HCT116 (cell line): ENCODE measurements around the gene CCL18.

ENCODE experiments used
- CEBPB ChIP-seq: IDR thresholded peaks from 2 replicates; pipeline ENCODE4 v1.6.1; 2012; ENCODE audit warnings: low read depth
- EGR1 ChIP-seq: IDR thresholded peaks from 2 replicates; pipeline ENCODE4 v1.6.1; 2012; ENCODE audit warnings: low read depth
- EZH2 ChIP-seq: fragments of 200-600 bp; sonication (generic); IDR thresholded peaks from 2 replicates; pipeline ENCODE4 v1.6.1; 2017; ENCODE audit warnings: antibody characterized with exemption, mixed run types
- JUND ChIP-seq: IDR thresholded peaks from 2 replicates; pipeline ENCODE4 v1.6.1; 2012
- POLR2A ChIP-seq: IDR thresholded peaks from 2 replicates; pipeline ENCODE4 v1.7.0; 2011; ENCODE audit warnings: borderline replicate concordance; ENCODE audit not compliant: insufficient read depth, insufficient read length; ENCODE audit errors: extremely low read depth
- POLR2AphosphoS5 ChIP-seq: IDR thresholded peaks from 2 replicates; pipeline ENCODE4 v1.6.1; 2011; ENCODE audit warnings: mild to moderate bottlenecking, low read depth, low read length, moderate library complexity
- SP1 ChIP-seq: IDR thresholded peaks from 2 replicates; pipeline ENCODE4 v1.6.1; 2012; ENCODE audit warnings: low read depth
- TCF7L2 ChIP-seq: IDR thresholded peaks from 2 replicates; pipeline ENCODE4 v1.7.0; 2011; ENCODE audit warnings: borderline replicate concordance, inconsistent platforms; ENCODE audit not compliant: insufficient read depth, insufficient read length; ENCODE audit errors: extremely low read depth
- ZNF274 ChIP-seq: fragments of 200-500 bp; sonication (Bioruptor generic); IDR thresholded peaks from 2 replicates; pipeline ENCODE4 v1.6.1; 2014; ENCODE audit warnings: mild to moderate bottlenecking, low read depth, low read length, inconsistent platforms
- TF ChIP-seq, protein P1 (sequence below), 3 experiments: fragments of 200-600 bp in 1 of 3; sonication (generic) in 1 of 3; IDR thresholded peaks in 2 of 3; conservative IDR thresholded peaks in 1 of 3; 2 replicates each; pipeline ENCODE4 v1.5.1; 2012 to 2017; ENCODE audit warnings: low read depth in 2 of 3, low read length in 2 of 3, antibody characterized with exemption in 1 of 3, borderline replicate concordance in 1 of 3, control low read depth in 1 of 3, mild to moderate bottlenecking in 1 of 3, mixed read lengths in 1 of 3, mixed run types in 1 of 3, moderate library complexity in 1 of 3; ENCODE audit not compliant: insufficient read depth in 1 of 3
- TF ChIP-seq, protein P2 (sequence below): IDR thresholded peaks from 2 replicates; pipeline ENCODE4 v1.6.1; 2012
- TF ChIP-seq, protein P3 (sequence below): IDR thresholded peaks from 2 replicates; pipeline ENCODE4 v1.6.1; 2012

DNA sequence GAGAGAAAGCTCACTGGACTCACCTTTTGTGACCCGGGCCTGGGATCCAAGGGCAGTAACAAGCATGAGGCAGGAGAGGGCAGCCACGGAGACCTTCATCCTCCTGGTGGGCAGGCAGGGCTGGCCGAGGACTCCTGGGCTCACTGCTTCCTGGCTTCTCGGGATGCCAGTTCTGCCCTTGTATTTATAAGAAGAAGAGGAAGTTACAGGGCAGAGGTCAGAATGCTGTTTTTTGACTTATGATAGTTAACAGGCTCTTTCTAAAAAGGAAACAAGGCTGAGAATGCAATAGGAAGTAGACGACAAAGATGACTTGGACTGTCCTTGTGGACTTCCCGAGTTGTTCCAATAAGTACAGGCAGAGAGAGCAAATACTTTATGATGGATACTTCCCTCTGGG lies 46.3 kb upstream of the CCL18 start, which contains the start of gene CCL23:
- TF ChIP-seq, protein P1, sequence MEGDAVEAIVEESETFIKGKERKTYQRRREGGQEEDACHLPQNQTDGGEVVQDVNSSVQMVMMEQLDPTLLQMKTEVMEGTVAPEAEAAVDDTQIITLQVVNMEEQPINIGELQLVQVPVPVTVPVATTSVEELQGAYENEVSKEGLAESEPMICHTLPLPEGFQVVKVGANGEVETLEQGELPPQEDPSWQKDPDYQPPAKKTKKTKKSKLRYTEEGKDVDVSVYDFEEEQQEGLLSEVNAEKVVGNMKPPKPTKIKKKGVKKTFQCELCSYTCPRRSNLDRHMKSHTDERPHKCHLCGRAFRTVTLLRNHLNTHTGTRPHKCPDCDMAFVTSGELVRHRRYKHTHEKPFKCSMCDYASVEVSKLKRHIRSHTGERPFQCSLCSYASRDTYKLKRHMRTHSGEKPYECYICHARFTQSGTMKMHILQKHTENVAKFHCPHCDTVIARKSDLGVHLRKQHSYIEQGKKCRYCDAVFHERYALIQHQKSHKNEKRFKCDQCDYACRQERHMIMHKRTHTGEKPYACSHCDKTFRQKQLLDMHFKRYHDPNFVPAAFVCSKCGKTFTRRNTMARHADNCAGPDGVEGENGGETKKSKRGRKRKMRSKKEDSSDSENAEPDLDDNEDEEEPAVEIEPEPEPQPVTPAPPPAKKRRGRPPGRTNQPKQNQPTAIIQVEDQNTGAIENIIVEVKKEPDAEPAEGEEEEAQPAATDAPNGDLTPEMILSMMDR (IDR thresholded peaks at IDR 0.05 in 2 of 3, conservative IDR thresholded peaks at IDR 0.05 in 1 of 3; ENCODE audit: borderline replicate concordance in 1 of 3, insufficient read depth in 1 of 3, low read depth in 2 of 3, low read length in 2 of 3), result no peak
- TF ChIP-seq, protein P2, sequence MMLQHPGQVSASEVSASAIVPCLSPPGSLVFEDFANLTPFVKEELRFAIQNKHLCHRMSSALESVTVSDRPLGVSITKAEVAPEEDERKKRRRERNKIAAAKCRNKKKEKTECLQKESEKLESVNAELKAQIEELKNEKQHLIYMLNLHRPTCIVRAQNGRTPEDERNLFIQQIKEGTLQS, result no peak
- no peak for TF ChIP-seq EZH2
- no peak for TF ChIP-seq POLR2A
- TF ChIP-seq, protein P3, sequence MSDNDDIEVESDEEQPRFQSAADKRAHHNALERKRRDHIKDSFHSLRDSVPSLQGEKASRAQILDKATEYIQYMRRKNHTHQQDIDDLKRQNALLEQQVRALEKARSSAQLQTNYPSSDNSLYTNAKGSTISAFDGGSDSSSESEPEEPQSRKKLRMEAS, result no peak
- no peak for TF ChIP-seq CEBPB
- TF ChIP-seq ZNF274, result no peak
- no peak for TF ChIP-seq SP1
- TF ChIP-seq POLR2AphosphoS5, result no peak
- TF ChIP-seq JUND, result no peak
- TF ChIP-seq EGR1, result no peak
- no peak for TF ChIP-seq TCF7L2
